Upper lobe of left lung (tissue), 4 donors: ENCODE results near the gene FSTL5.

ENCODE experiments used
- POLR2A ChIP-seq, 4 donors: fragments of 450-650 bp; IDR thresholded peaks; one replicate each; pipeline ENCODE4 v1.5.1; 2016 to 2017; ENCODE audit warnings: antibody characterized with exemption in 4 of 4, mild to moderate bottlenecking in 2 of 4
- POLR2AphosphoS5 ChIP-seq, 2 donors: sonication (generic); formaldehyde crosslinking; IDR thresholded peaks; one replicate each; pipeline ENCODE4 v1.5.1; 2017; ENCODE audit warnings: antibody characterized with exemption in 2 of 2
- TF ChIP-seq, protein P1 (sequence below), 6 experiments: fragments of 450-650 bp in 4 of 6; fragments of 200-600 bp in 2 of 6; sonication (generic) in 2 of 6; IDR thresholded peaks; one replicate each; pipeline ENCODE4 v1.5.1; 2016 to 2019; ENCODE audit warnings: antibody characterized with exemption in 6 of 6

DNA sequence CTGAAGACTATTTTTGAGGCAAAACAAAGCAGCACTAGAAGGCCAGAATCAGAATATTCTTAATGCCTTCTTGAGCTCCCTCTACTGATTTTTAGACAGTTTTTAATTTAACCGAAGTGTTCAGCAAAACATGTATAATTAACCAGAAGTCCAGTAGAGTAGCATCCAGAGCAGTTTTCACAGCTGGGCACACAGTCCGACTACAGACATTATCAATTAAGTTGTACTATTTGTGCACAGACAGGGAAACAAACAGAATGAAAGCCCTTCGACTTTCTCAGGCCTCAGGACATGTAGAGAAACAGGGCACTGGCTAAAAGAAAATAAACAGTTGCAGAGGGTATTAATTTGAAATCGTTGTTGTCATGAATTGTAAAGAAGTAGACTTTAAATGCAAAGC, 11.9 kb downstream of the FSTL5 start:
- TF ChIP-seq POLR2A (IDR thresholded peaks at IDR 0.05) (no peak), POLR2AphosphoS5 (IDR thresholded peaks at IDR 0.05) (no peak)
- TF ChIP-seq, protein P1, sequence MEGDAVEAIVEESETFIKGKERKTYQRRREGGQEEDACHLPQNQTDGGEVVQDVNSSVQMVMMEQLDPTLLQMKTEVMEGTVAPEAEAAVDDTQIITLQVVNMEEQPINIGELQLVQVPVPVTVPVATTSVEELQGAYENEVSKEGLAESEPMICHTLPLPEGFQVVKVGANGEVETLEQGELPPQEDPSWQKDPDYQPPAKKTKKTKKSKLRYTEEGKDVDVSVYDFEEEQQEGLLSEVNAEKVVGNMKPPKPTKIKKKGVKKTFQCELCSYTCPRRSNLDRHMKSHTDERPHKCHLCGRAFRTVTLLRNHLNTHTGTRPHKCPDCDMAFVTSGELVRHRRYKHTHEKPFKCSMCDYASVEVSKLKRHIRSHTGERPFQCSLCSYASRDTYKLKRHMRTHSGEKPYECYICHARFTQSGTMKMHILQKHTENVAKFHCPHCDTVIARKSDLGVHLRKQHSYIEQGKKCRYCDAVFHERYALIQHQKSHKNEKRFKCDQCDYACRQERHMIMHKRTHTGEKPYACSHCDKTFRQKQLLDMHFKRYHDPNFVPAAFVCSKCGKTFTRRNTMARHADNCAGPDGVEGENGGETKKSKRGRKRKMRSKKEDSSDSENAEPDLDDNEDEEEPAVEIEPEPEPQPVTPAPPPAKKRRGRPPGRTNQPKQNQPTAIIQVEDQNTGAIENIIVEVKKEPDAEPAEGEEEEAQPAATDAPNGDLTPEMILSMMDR (IDR thresholded peaks at IDR 0.05), result no peak
